ENCODE data around the gene COL23A1.

DNA sequence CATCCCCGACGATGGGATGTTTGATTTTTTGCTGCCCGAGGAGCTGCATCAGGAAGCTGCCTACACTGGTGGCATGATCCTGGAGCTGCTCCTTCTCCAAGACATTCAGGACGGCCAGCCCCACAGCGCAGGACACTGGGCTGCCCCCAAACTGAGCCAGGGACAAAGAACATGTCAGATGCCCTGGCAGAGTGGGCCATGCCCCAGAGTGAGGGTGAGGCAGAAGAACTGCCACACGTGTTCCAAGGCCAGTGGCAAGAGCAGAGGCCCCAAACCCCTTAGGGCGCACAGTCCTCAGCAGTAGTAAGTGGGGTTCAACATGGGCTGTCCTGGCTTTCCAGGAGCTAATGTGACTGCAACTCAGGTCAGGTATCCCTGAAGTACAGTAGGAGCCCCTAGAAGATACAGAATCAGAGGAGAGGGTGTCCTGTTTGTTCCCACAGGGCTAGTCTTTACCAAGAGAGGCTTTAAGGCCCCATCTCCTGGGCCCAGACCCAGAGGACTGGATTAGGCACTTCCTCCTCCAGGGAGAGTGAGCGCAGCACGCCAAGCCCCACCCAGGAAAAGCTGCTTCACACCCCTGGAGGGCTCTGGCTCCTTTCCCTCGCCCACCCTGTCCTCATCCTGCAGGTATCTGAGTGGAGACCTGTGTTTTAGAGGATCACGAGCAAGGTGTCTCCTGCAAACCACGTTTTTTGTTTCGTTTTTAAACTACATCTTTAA lies 374.8 kb downstream of the COL23A1 start:
- no peak for TF ChIP-seq CREB1 (CRISPR knock-in tag; IDR thresholded peaks at IDR 0.05)
- TF ChIP-seq, protein P1, sequence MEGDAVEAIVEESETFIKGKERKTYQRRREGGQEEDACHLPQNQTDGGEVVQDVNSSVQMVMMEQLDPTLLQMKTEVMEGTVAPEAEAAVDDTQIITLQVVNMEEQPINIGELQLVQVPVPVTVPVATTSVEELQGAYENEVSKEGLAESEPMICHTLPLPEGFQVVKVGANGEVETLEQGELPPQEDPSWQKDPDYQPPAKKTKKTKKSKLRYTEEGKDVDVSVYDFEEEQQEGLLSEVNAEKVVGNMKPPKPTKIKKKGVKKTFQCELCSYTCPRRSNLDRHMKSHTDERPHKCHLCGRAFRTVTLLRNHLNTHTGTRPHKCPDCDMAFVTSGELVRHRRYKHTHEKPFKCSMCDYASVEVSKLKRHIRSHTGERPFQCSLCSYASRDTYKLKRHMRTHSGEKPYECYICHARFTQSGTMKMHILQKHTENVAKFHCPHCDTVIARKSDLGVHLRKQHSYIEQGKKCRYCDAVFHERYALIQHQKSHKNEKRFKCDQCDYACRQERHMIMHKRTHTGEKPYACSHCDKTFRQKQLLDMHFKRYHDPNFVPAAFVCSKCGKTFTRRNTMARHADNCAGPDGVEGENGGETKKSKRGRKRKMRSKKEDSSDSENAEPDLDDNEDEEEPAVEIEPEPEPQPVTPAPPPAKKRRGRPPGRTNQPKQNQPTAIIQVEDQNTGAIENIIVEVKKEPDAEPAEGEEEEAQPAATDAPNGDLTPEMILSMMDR (IDR thresholded peaks at IDR 0.05), result no peak
- TF ChIP-seq SP1 (CRISPR knock-in tag; conservative IDR thresholded peaks at IDR 0.05), result no peak
- TF ChIP-seq ESRRA (CRISPR knock-in tag; IDR thresholded peaks at IDR 0.05; ENCODE audit: borderline replicate concordance), result no peak
- TF ChIP-seq, protein P2, sequence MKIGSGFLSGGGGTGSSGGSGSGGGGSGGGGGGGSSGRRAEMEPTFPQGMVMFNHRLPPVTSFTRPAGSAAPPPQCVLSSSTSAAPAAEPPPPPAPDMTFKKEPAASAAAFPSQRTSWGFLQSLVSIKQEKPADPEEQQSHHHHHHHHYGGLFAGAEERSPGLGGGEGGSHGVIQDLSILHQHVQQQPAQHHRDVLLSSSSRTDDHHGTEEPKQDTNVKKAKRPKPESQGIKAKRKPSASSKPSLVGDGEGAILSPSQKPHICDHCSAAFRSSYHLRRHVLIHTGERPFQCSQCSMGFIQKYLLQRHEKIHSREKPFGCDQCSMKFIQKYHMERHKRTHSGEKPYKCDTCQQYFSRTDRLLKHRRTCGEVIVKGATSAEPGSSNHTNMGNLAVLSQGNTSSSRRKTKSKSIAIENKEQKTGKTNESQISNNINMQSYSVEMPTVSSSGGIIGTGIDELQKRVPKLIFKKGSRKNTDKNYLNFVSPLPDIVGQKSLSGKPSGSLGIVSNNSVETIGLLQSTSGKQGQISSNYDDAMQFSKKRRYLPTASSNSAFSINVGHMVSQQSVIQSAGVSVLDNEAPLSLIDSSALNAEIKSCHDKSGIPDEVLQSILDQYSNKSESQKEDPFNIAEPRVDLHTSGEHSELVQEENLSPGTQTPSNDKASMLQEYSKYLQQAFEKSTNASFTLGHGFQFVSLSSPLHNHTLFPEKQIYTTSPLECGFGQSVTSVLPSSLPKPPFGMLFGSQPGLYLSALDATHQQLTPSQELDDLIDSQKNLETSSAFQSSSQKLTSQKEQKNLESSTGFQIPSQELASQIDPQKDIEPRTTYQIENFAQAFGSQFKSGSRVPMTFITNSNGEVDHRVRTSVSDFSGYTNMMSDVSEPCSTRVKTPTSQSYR (CRISPR knock-in tag; IDR thresholded peaks at IDR 0.05), result no peak
- no peak for TF ChIP-seq TCF7 (CRISPR knock-in tag; IDR thresholded peaks at IDR 0.05; ENCODE audit: low read depth)
- no peak for TF ChIP-seq TEAD1 (CRISPR knock-in tag; IDR thresholded peaks at IDR 0.05)
- TF ChIP-seq MYBL2 (CRISPR knock-in tag; IDR thresholded peaks at IDR 0.05), result no peak
- TF ChIP-seq NR2C2 (CRISPR knock-in tag; IDR thresholded peaks at IDR 0.05), result no peak
- TF ChIP-seq, protein P3, sequence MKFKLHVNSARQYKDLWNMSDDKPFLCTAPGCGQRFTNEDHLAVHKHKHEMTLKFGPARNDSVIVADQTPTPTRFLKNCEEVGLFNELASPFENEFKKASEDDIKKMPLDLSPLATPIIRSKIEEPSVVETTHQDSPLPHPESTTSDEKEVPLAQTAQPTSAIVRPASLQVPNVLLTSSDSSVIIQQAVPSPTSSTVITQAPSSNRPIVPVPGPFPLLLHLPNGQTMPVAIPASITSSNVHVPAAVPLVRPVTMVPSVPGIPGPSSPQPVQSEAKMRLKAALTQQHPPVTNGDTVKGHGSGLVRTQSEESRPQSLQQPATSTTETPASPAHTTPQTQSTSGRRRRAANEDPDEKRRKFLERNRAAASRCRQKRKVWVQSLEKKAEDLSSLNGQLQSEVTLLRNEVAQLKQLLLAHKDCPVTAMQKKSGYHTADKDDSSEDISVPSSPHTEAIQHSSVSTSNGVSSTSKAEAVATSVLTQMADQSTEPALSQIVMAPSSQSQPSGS (CRISPR knock-in tag; IDR thresholded peaks at IDR 0.05; ENCODE audit: borderline replicate concordance, low read depth), result no peak
- TF ChIP-seq, protein P4, sequence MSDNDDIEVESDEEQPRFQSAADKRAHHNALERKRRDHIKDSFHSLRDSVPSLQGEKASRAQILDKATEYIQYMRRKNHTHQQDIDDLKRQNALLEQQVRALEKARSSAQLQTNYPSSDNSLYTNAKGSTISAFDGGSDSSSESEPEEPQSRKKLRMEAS (CRISPR knock-in tag; IDR thresholded peaks at IDR 0.05), result no peak
- TF ChIP-seq ZNF317 (CRISPR knock-in tag; IDR thresholded peaks at IDR 0.05; ENCODE audit: borderline replicate concordance, low read depth), result no peak
- TF ChIP-seq, protein P5, sequence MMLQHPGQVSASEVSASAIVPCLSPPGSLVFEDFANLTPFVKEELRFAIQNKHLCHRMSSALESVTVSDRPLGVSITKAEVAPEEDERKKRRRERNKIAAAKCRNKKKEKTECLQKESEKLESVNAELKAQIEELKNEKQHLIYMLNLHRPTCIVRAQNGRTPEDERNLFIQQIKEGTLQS (CRISPR knock-in tag; conservative IDR thresholded peaks at IDR 0.05), result no peak
